GM18526 (cell line): ENCODE measurements around the gene RESF1.
A peak's percentile ranks its signal among the peaks of the same experiment; 100 is the strongest.

Source experiments
- POLR2A ChIP-seq: IDR thresholded peaks from 3 replicates; pipeline ENCODE4 v1.6.1; 2011; ENCODE audit not compliant: insufficient read length; ENCODE audit errors: extremely low read depth

Gene RESF1

GRCh38 chr12:31959161-31959700 is at the start of gene RESF1:
Gene RESF1 (plus strand): TSS chr12:31959415. CDS start chr12:31980956, 21,541 bp downstream.
- peak; percentile 91 for TF ChIP-seq POLR2A

- TF ChIP-seq POLR2A, result no peak
These were observed 44.3 kb upstream of the RESF1 start for GRCh38 chr12:31914927-31915326.

- TF ChIP-seq POLR2A, result no peak
These were observed 43.8 kb upstream of the RESF1 start for GRCh38 chr12:31915446-31915845.

GRCh38 chr12:31922341-31923062 is 36.7 kb upstream of the RESF1 start:
- no peak for TF ChIP-seq POLR2A

- TF ChIP-seq POLR2A, result no peak
These were observed 36.2 kb upstream of the RESF1 start for GRCh38 chr12:31923063-31923412.

- TF ChIP-seq POLR2A, result no peak
These were observed 30.8 kb upstream of the RESF1 start for GRCh38 chr12:31928246-31929026.

- no peak for TF ChIP-seq POLR2A
These were observed 30.1 kb upstream of the RESF1 start for GRCh38 chr12:31929027-31929526.

DNA sequence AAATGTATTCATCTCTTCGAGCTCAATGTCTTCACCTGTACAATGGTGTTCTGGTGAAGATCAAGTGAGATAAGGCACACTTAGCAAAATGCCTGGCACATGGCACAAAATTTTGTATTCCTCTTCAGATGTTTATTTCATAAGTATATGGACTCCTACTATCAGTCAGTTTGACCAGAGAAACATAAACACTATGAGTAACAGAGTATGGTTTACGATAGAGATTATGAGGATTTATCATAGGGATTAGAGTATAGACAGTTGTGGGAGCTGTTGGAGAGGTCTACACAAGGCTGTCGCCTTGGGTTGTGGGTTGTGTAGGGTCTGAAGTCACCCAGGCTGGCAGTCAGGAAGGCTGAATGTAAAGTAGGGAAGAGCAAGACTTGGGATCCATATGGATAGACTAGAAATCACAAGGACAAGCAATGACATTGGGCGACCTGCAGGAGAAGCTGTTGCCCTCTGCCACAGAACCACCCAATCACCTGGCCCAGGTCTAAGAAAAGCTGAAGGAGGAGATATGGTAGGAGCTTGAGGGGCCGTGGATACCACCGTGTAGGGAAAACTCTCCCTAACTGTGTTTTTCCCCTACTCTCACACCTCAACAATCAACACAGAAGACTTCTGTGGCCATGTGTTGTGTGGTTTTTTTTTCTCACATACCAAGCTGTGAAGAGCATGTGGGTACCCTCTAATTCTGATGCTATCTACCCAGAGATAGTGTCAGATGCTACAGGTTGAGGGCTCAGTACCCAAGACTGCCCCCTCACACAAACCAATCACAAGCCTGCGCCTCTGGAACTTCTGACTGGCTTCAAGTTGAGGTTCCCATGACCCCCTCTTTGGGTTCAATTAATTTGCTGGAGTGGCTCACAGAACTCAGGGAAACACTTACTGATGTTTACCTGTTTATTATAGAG is 27.2 kb upstream of the RESF1 start:
- no peak for TF ChIP-seq POLR2A

- TF ChIP-seq POLR2A, result no peak
These were observed 14.9 kb upstream of the RESF1 start for GRCh38 chr12:31944299-31944698.

DNA sequence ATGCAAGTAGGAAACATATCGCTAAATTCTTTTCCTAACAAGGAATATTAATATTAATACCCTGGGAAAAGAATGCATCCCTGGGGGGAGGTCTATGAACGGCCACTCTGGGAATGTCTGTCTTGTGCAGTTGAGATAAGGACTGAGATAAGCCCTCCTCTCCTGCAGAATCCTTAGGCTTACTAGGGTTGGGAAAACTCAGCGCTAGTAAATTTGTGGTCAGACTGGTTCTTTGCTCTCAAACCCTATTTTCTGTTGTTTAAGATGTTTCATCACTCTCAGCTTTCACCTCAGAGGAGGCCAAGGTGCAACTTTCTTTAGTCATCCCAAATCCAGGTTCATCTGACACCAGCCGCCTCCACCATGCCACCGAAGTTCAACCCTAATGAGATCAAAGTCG is 11.2 kb upstream of the RESF1 start:
- TF ChIP-seq POLR2A, result no peak

DNA sequence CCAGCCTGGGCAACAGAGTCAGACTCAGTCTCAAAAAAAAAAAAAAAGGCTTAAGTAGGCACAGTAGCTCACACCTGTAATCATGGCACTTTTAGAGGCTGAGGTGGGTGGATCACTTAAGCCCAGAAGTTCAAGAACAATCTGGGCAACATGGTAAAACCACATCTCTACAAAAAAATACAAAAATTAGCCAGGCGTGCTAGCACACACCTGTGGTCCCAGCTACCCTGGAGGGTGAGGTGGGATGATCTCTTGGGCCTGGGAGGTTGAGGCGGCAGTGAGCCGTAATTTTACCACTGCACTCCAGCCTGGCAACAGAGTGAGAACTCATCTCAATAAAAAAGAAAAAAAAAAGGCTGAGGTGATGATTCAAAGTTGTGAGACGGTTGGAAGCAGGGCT is 9.1 kb upstream of the RESF1 start:
- no peak for TF ChIP-seq POLR2A

- no peak for TF ChIP-seq POLR2A
These were observed 8.7 kb upstream of the RESF1 start for GRCh38 chr12:31950492-31950891.

GRCh38 chr12:31951008-31951407 is 8.2 kb upstream of the RESF1 start:
- no peak for TF ChIP-seq POLR2A

GRCh38 chr12:31951939-31952338 is 7.3 kb upstream of the RESF1 start:
- no peak for TF ChIP-seq POLR2A

DNA sequence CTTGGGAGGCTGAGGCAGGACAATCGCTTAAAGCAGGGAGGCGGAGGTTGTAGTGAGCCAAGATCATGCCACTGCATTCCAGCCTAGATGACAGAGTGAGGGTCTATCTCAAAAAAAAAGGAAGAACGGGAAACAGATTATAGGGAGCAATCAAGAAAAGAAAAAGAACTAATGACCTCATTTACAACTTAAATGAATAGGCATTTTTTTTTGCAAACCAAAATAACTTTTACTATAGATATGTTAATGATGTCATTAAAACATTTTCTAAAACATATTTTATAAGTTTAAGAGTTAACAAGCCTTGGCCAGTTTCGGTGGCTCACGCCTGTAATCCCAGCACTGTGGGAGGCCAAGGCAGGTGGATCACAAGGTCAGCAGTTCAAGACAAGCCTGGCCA is 6.8 kb upstream of the RESF1 start:
- TF ChIP-seq POLR2A, result no peak
